ENCODE results near the gene UFL1.

DNA sequence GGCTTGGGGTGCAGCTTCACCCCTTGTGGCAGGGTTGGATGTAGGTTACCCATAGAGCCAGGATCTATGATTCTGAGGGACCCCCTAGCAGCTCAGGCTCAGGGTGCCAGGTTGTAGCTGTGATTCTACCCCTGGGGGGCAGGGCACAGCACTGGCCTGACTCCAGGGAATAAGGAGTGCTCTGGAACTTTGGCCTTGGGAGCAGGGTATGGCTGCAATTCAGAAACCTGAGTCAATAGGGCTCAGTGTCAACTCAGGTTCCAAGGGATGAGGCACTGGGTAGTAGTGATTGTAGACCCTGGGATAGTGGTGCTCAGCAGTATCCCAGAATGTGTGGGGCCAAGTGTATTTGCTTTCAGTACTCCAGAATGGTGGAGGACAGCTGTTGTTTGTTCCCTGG is 49.9 kb downstream of the UFL1 start:
- TF ChIP-seq ARNT (IDR thresholded peaks at IDR 0.05) (no peak), ELF4 (IDR thresholded peaks at IDR 0.05) (no peak), FOXM1 (IDR thresholded peaks at IDR 0.05; ENCODE audit: borderline replicate concordance) (no peak), L3MBTL2 (conservative IDR thresholded peaks at IDR 0.05) (no peak), BHLHE40 (IDR thresholded peaks at IDR 0.05; ENCODE audit: borderline replicate concordance) (no peak), FOXK2 (IDR thresholded peaks at IDR 0.05) (no peak), SP1 (IDR thresholded peaks at IDR 0.05) (no peak), NFRKB (IDR thresholded peaks at IDR 0.05) (no peak), LEF1 (IDR thresholded peaks at IDR 0.05; ENCODE audit: borderline replicate concordance) (no peak), ZNF384 (IDR thresholded peaks at IDR 0.05) (no peak), HDGF (IDR thresholded peaks at IDR 0.05; ENCODE audit: borderline replicate concordance) (no peak)
- TF ChIP-seq, protein P1, sequence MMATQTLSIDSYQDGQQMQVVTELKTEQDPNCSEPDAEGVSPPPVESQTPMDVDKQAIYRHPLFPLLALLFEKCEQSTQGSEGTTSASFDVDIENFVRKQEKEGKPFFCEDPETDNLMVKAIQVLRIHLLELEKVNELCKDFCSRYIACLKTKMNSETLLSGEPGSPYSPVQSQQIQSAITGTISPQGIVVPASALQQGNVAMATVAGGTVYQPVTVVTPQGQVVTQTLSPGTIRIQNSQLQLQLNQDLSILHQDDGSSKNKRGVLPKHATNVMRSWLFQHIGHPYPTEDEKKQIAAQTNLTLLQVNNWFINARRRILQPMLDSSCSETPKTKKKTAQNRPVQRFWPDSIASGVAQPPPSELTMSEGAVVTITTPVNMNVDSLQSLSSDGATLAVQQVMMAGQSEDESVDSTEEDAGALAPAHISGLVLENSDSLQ (IDR thresholded peaks at IDR 0.05), result no peak
